Ishikawa (cell line): ENCODE results near the gene IL10RA.

Experiments used
- CEBPB ChIP-seq: IDR thresholded peaks from 2 replicates; pipeline ENCODE4 v1.6.1; 2012
- EGR1 ChIP-seq: IDR thresholded peaks from 2 replicates; pipeline ENCODE4 v1.6.1; 2012
- EP300 ChIP-seq: IDR thresholded peaks from 2 replicates; pipeline ENCODE4 v1.6.1; 2012; ENCODE audit warnings: borderline replicate concordance
- MAX ChIP-seq: IDR thresholded peaks from 2 replicates; pipeline ENCODE4 v1.6.1; 2012
- NFIC ChIP-seq: IDR thresholded peaks from 2 replicates; pipeline ENCODE4 v1.6.1; 2012
- RAD21 ChIP-seq: IDR thresholded peaks from 2 replicates; pipeline ENCODE4 v1.6.1; 2012; ENCODE audit warnings: low read depth
- TF ChIP-seq, protein P1 (sequence below): IDR thresholded peaks from 2 replicates; pipeline ENCODE4 v1.6.1; 2012; ENCODE audit warnings: low read depth, mild to moderate bottlenecking

DNA sequence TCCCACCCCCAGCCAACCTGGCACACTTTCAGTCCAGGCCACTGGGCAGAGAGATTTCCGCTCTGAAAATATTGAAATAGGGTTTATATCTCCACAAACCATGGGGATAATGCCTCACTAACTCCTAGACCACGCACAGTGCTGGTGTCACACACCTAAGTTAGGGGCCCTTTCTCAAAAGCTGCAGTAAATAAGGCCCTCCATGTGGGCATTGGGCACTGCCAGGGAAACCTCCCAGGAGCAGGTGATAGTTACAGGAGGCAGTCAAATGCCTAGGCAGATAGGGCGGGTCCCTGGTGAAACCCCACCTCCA is 3.1 kb upstream of the IL10RA start:
- TF ChIP-seq, protein P1, sequence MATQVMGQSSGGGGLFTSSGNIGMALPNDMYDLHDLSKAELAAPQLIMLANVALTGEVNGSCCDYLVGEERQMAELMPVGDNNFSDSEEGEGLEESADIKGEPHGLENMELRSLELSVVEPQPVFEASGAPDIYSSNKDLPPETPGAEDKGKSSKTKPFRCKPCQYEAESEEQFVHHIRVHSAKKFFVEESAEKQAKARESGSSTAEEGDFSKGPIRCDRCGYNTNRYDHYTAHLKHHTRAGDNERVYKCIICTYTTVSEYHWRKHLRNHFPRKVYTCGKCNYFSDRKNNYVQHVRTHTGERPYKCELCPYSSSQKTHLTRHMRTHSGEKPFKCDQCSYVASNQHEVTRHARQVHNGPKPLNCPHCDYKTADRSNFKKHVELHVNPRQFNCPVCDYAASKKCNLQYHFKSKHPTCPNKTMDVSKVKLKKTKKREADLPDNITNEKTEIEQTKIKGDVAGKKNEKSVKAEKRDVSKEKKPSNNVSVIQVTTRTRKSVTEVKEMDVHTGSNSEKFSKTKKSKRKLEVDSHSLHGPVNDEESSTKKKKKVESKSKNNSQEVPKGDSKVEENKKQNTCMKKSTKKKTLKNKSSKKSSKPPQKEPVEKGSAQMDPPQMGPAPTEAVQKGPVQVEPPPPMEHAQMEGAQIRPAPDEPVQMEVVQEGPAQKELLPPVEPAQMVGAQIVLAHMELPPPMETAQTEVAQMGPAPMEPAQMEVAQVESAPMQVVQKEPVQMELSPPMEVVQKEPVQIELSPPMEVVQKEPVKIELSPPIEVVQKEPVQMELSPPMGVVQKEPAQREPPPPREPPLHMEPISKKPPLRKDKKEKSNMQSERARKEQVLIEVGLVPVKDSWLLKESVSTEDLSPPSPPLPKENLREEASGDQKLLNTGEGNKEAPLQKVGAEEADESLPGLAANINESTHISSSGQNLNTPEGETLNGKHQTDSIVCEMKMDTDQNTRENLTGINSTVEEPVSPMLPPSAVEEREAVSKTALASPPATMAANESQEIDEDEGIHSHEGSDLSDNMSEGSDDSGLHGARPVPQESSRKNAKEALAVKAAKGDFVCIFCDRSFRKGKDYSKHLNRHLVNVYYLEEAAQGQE = no peak
- TF ChIP-seq RAD21 (no peak), CEBPB (no peak), EP300 (no peak), MAX (no peak), NFIC (no peak), EGR1 (no peak)
